Esophagus muscularis mucosa (tissue), 3 donors: ENCODE data around the gene DLX3.

ENCODE experiments used
- POLR2A ChIP-seq: fragments of 450-650 bp; IDR thresholded peaks from one replicate; pipeline ENCODE4 v1.6.1; 2017; ENCODE audit warnings: antibody characterized with exemption, moderate library complexity, mild to moderate bottlenecking, low read depth
- TF ChIP-seq, protein P1 (sequence below), 3 experiments: fragments of 200-600 bp in 2 of 3; fragments of 450-650 bp in 1 of 3; sonication (generic) in 2 of 3; IDR thresholded peaks; one replicate each; pipeline ENCODE4 v1.5.1; 2017 to 2019; ENCODE audit warnings: antibody characterized with exemption in 3 of 3, mild to moderate bottlenecking in 2 of 3, moderate library complexity in 1 of 3

- TF ChIP-seq, protein P1, sequence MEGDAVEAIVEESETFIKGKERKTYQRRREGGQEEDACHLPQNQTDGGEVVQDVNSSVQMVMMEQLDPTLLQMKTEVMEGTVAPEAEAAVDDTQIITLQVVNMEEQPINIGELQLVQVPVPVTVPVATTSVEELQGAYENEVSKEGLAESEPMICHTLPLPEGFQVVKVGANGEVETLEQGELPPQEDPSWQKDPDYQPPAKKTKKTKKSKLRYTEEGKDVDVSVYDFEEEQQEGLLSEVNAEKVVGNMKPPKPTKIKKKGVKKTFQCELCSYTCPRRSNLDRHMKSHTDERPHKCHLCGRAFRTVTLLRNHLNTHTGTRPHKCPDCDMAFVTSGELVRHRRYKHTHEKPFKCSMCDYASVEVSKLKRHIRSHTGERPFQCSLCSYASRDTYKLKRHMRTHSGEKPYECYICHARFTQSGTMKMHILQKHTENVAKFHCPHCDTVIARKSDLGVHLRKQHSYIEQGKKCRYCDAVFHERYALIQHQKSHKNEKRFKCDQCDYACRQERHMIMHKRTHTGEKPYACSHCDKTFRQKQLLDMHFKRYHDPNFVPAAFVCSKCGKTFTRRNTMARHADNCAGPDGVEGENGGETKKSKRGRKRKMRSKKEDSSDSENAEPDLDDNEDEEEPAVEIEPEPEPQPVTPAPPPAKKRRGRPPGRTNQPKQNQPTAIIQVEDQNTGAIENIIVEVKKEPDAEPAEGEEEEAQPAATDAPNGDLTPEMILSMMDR (IDR thresholded peaks at IDR 0.05): no peak
- TF ChIP-seq POLR2A: no peak
These were observed 8.9 kb upstream of the DLX3 start for GRCh38 chr17:50003911-50004310.
